Panc1 (cell line): ENCODE measurements around the gene NECTIN1. TPM values are rescaled to one million over a fixed set of nuclear protein-coding genes. Genes with fewer than 3 reads are reported as not detected.

Experiments
- ATAC-seq: fragments of 200-7000 bp; cut with Tn5 transposase; 2 replicates; pipeline ENCODE4 v1.9.1; 2020; ENCODE audit warnings: mild to moderate bottlenecking, moderate library complexity
- BruUV-seq: library from RNA; stranded (reverse); fragments of 400-500 nt; replicated peaks from 2 replicates; lab custom pipeline; 2021; lab: Mats Ljungman, UMichigan
- CTCF ChIA-PET: fragments of 300-600 bp; sonication (Branson Sonifier 250); formaldehyde crosslinking; loops from one replicate; lab custom pipeline; 2022; ENCODE audit warnings: antibody characterized with exemption; lab: Charles Lee
- POLR2A ChIA-PET: fragments of 300-600 bp; sonication (Branson Sonifier 250); formaldehyde crosslinking; loops from one replicate; lab custom pipeline; 2022; ENCODE audit warnings: antibody characterized with exemption; lab: Charles Lee
- DNase-seq: peaks from one replicate; pipeline ENCODE4 v3.0.0-alpha.2; 2010; ENCODE audit warnings: low read depth, low spot score
- H3K27ac ChIP-seq: 2 replicates; pipeline ENCODE4 v1.5.1; 2011; ENCODE audit warnings: mild to moderate bottlenecking, low read length, inconsistent platforms
- H3K27me3 ChIP-seq: fragments of 200-500 bp; sonication (Bioruptor generic); 2 replicates; pipeline ENCODE4 v1.6.0; 2014; ENCODE audit warnings: low read length, inconsistent platforms; ENCODE audit not compliant: control insufficient read depth, insufficient read depth
- H3K36me3 ChIP-seq: fragments of 200-500 bp; sonication (Bioruptor generic); 2 replicates; pipeline ENCODE4 v1.5.1; 2014; ENCODE audit warnings: inconsistent platforms, mild to moderate bottlenecking, low read length, moderate library complexity; ENCODE audit not compliant: control insufficient read depth, insufficient read depth
- H3K4me1 ChIP-seq: 2 replicates; pipeline ENCODE4 v1.5.1; 2011; ENCODE audit warnings: inconsistent platforms, mild to moderate bottlenecking, low read length, moderate library complexity; ENCODE audit not compliant: control insufficient read depth, insufficient read depth
- H3K4me3 ChIP-seq, 2 experiments: 2 replicates each; pipeline ENCODE4 v1.5.1; 2011 to 2012; ENCODE audit warnings: low read depth in 2 of 2, low read length in 2 of 2, mild to moderate bottlenecking in 2 of 2, inconsistent platforms in 1 of 2, moderate library complexity in 1 of 2
- H3K9me3 ChIP-seq: fragments of 200-500 bp; sonication (Bioruptor generic); 2 replicates; pipeline ENCODE4 v1.5.1; 2014; ENCODE audit warnings: low read depth, mild to moderate bottlenecking, inconsistent platforms, low read length, moderate library complexity; ENCODE audit not compliant: control insufficient read depth, insufficient read depth
- POLR2AphosphoS5 ChIP-seq: IDR thresholded peaks from 2 replicates; pipeline ENCODE4 v1.6.1; 2012; ENCODE audit warnings: mild to moderate bottlenecking, low read depth, low read length, moderate library complexity
- SIN3A ChIP-seq: IDR thresholded peaks from 2 replicates; pipeline ENCODE4 v1.6.1; 2012; ENCODE audit warnings: low read depth, mild to moderate bottlenecking, low read length, moderate library complexity, borderline replicate concordance; ENCODE audit not compliant: insufficient read depth
- TCF7L2 ChIP-seq: IDR thresholded peaks from 2 replicates; pipeline ENCODE4 v1.6.1; 2011; ENCODE audit warnings: mild to moderate bottlenecking, low read depth, low read length, inconsistent platforms
- in situ Hi-C: cut with HindIII; loops from 2 replicates; pipeline ENCODE4 v1.10.0; 2016; ENCODE audit warnings: low sequenced_read_pairs, low pct_unique_long_range_greater_than_20kb
- intact Hi-C: fragments of 100-400 bp; cut with micrococcal nuclease; formaldehyde crosslinking; loops from one replicate; pipeline ENCODE4 v1.10.0; 2022; ENCODE audit not compliant: unreplicated experiment
- total RNA-seq: library from RNA; stranded (reverse); gene quantifications from one replicate; pipeline ENCODE4 v1.2.1, GENCODE V29; 2021; ENCODE audit not compliant: unreplicated experiment
- TF ChIP-seq, protein P1 (sequence below): fragments of 450-650 bp; IDR thresholded peaks from 2 replicates; pipeline ENCODE4 v1.5.1; 2017; ENCODE audit warnings: mild to moderate bottlenecking
- TF ChIP-seq, protein P2 (sequence below), 2 experiments: IDR thresholded peaks; 2 replicates each; pipeline ENCODE4 v1.6.1; 2011 to 2012; ENCODE audit warnings: low read depth in 2 of 2, control low read depth in 1 of 2, low read length in 1 of 2, mild to moderate bottlenecking in 1 of 2, moderate library complexity in 1 of 2; ENCODE audit not compliant: insufficient read depth in 1 of 2

The NECTIN1 gene
- total RNA-seq, 1 experiment from 2014 or later, result 14.6 TPM

GRCh38 chr11:119691701-119692539 lies 37.1 kb downstream of the NECTIN1 start:
- Histone ChIP-seq H3K4me3 (no peak overlapping the region), H3K27me3 (no peaks in the 10 kb centered on the region), H3K9me3 (no peaks in the 10 kb centered on the region), H3K36me3 (no peaks in the 10 kb centered on the region), H3K27ac (no peak overlapping the region), H3K4me1 (no peaks in the 10 kb centered on the region)
- ATAC-seq (no peak), DNase-seq (no peak)
- ChIA-PET POLR2A (no interaction called here), CTCF (no interaction called here)
- BruUV-seq, result no TSS peak
- in situ Hi-C loops (no loop called here), intact Hi-C loops (no loop called here)
- TF ChIP-seq POLR2AphosphoS5 (no peak), TCF7L2 (no peak), SIN3A (no peak)
- TF ChIP-seq, protein P1, sequence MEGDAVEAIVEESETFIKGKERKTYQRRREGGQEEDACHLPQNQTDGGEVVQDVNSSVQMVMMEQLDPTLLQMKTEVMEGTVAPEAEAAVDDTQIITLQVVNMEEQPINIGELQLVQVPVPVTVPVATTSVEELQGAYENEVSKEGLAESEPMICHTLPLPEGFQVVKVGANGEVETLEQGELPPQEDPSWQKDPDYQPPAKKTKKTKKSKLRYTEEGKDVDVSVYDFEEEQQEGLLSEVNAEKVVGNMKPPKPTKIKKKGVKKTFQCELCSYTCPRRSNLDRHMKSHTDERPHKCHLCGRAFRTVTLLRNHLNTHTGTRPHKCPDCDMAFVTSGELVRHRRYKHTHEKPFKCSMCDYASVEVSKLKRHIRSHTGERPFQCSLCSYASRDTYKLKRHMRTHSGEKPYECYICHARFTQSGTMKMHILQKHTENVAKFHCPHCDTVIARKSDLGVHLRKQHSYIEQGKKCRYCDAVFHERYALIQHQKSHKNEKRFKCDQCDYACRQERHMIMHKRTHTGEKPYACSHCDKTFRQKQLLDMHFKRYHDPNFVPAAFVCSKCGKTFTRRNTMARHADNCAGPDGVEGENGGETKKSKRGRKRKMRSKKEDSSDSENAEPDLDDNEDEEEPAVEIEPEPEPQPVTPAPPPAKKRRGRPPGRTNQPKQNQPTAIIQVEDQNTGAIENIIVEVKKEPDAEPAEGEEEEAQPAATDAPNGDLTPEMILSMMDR, result no peak
- TF ChIP-seq, protein P2, sequence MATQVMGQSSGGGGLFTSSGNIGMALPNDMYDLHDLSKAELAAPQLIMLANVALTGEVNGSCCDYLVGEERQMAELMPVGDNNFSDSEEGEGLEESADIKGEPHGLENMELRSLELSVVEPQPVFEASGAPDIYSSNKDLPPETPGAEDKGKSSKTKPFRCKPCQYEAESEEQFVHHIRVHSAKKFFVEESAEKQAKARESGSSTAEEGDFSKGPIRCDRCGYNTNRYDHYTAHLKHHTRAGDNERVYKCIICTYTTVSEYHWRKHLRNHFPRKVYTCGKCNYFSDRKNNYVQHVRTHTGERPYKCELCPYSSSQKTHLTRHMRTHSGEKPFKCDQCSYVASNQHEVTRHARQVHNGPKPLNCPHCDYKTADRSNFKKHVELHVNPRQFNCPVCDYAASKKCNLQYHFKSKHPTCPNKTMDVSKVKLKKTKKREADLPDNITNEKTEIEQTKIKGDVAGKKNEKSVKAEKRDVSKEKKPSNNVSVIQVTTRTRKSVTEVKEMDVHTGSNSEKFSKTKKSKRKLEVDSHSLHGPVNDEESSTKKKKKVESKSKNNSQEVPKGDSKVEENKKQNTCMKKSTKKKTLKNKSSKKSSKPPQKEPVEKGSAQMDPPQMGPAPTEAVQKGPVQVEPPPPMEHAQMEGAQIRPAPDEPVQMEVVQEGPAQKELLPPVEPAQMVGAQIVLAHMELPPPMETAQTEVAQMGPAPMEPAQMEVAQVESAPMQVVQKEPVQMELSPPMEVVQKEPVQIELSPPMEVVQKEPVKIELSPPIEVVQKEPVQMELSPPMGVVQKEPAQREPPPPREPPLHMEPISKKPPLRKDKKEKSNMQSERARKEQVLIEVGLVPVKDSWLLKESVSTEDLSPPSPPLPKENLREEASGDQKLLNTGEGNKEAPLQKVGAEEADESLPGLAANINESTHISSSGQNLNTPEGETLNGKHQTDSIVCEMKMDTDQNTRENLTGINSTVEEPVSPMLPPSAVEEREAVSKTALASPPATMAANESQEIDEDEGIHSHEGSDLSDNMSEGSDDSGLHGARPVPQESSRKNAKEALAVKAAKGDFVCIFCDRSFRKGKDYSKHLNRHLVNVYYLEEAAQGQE (IDR thresholded peaks at IDR 0.05; ENCODE audit: insufficient read depth in 1 of 2, low read depth in 2 of 2, low read length in 1 of 2), result no peak

GRCh38 chr11:119691020-119691666 lies 37.9 kb downstream of the NECTIN1 start:
- Histone ChIP-seq H3K9me3 (no peaks in the 10 kb centered on the region), H3K27me3 (no peaks in the 10 kb centered on the region), H3K36me3 (no peaks in the 10 kb centered on the region), H3K27ac (no peak overlapping the region), H3K4me3 (no peak overlapping the region), H3K4me1 (no peaks in the 10 kb centered on the region)
- DNase-seq, result no peak
- ATAC-seq, result no peak
- BruUV-seq, result no TSS peak
- intact Hi-C loops, result no loop called here
- CTCF ChIA-PET, result no interaction called here
- no peak for TF ChIP-seq TCF7L2
- TF ChIP-seq, protein P2 (IDR thresholded peaks at IDR 0.05; ENCODE audit: insufficient read depth in 1 of 2, low read depth in 2 of 2, low read length in 1 of 2), result no peak
- no peak for TF ChIP-seq SIN3A
- POLR2A ChIA-PET, result no interaction called here
- in situ Hi-C loops, result no loop called here
